ENCODE data around the gene SEMA7A.

The SEMA7A gene

GRCh38 chr15:74434263-74435136, 742 bp upstream of the SEMA7A start:
- H4K20me1 ChIP-seq (ENCODE audit: control insufficient read depth, insufficient read depth, low read depth, low read length): peaks cover 18% of the 10 kb centered on the region
- TF ChIP-seq, protein P1, sequence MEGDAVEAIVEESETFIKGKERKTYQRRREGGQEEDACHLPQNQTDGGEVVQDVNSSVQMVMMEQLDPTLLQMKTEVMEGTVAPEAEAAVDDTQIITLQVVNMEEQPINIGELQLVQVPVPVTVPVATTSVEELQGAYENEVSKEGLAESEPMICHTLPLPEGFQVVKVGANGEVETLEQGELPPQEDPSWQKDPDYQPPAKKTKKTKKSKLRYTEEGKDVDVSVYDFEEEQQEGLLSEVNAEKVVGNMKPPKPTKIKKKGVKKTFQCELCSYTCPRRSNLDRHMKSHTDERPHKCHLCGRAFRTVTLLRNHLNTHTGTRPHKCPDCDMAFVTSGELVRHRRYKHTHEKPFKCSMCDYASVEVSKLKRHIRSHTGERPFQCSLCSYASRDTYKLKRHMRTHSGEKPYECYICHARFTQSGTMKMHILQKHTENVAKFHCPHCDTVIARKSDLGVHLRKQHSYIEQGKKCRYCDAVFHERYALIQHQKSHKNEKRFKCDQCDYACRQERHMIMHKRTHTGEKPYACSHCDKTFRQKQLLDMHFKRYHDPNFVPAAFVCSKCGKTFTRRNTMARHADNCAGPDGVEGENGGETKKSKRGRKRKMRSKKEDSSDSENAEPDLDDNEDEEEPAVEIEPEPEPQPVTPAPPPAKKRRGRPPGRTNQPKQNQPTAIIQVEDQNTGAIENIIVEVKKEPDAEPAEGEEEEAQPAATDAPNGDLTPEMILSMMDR (IDR thresholded peaks at IDR 0.05; ENCODE audit: low read depth, low read length, poor library complexity, severe bottlenecking): no peak
- no peak; the same call in 1 of the 2 replicates for TF ChIP-seq EZH2phosphoT487 (IDR thresholded peaks at IDR 0.05; ENCODE audit: borderline replicate concordance, low read length)
- no peaks in the 10 kb centered on the region for H3K79me2 ChIP-seq (ENCODE audit: control insufficient read depth, low read length)
- H3K36me3 ChIP-seq (ENCODE audit: control insufficient read depth, low read length): no peaks in the 10 kb centered on the region
- H3K4me1 ChIP-seq (ENCODE audit: control insufficient read depth, low read length): peaks cover 16% of the 10 kb centered on the region
- peak overlapping the region; percentile 59 for H3K4me3 ChIP-seq (ENCODE audit: low read length)
- no peak overlapping the region for H3K27ac ChIP-seq (ENCODE audit: low read depth, low read length)
- H3K27me3 ChIP-seq (ENCODE audit: control insufficient read depth, low read length): peaks cover 85% of the 10 kb centered on the region
- H3K9me3 ChIP-seq (ENCODE audit: control insufficient read depth, insufficient read depth, low read length): no peaks in the 10 kb centered on the region
- H3K9me2 ChIP-seq (replicated peaks; ENCODE audit: control insufficient read depth, low read length): no peaks in the 10 kb centered on the region
- no peaks in the 10 kb centered on the region for H3F3A ChIP-seq (ENCODE audit: control insufficient read depth, insufficient read depth)
- peak overlapping the region; percentile 73 for H3K4me2 ChIP-seq (ENCODE audit: low read length)

DNA sequence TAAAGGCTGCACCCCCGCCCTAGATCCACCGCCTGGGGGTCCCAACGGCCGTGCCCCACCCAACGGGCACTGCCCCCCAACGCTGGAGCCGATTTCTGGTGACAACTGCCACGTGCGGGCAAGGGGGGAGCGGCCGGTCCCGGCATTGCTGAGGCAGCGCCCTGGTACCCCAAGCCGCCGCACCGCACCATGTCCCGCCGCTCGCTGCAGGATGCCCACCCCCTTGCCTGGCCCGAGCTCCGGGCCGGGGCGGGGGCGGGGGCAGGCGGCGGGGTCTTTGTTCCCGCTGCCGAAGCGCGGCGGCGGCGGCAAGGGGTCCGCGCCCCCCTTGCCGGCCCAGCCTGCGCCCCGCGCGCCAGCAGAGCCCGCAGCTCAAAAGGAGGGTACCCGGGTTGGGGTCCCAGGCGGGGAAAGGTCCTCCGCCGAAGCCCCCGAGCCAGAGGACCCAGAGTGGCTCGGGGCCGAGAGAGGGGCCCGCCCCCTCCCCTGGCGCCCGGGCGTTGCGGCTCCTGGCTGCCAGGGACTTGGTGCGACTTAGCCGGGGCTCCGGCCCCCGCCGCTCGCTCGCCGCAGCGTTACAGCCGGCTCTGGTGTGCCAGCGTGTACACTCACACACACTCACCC, 678 bp downstream of the SEMA7A start:
- peaks cover 21% of the 10 kb centered on the region for H4K20me1 ChIP-seq (ENCODE audit: control insufficient read depth, insufficient read depth, low read depth, low read length)
- peak overlapping the region; percentile 59 for H3K4me3 ChIP-seq (ENCODE audit: low read length)
- peaks cover 29% of the 10 kb centered on the region for H3K4me1 ChIP-seq (ENCODE audit: control insufficient read depth, low read length)
- peaks cover 91% of the 10 kb centered on the region for H3K27me3 ChIP-seq (ENCODE audit: control insufficient read depth, low read length)
- no peaks in the 10 kb centered on the region for H3K36me3 ChIP-seq (ENCODE audit: control insufficient read depth, low read length)
- H3K4me2 ChIP-seq (ENCODE audit: low read length): peak overlapping the region; percentile 73
- TF ChIP-seq, protein P1 (IDR thresholded peaks at IDR 0.05; ENCODE audit: low read depth, low read length, poor library complexity, severe bottlenecking): no peak
- TF ChIP-seq EZH2phosphoT487 (IDR thresholded peaks at IDR 0.05; ENCODE audit: borderline replicate concordance, low read length): peak; percentile 86; the same call in 1 of the 2 replicates
- H3K9me3 ChIP-seq (ENCODE audit: control insufficient read depth, insufficient read depth, low read length): no peaks in the 10 kb centered on the region
- no peaks in the 10 kb centered on the region for H3K79me2 ChIP-seq (ENCODE audit: control insufficient read depth, low read length)
- no peaks in the 10 kb centered on the region for H3F3A ChIP-seq (ENCODE audit: control insufficient read depth, insufficient read depth)
- H3K9me2 ChIP-seq (replicated peaks; ENCODE audit: control insufficient read depth, low read length): no peaks in the 10 kb centered on the region
- H3K27ac ChIP-seq (ENCODE audit: low read depth, low read length): no peak overlapping the region

- Histone ChIP-seq H3K4me3 (ENCODE audit: low read length) (no peak overlapping the region), H3K79me2 (ENCODE audit: control insufficient read depth, low read length) (no peaks in the 10 kb centered on the region), H3K9me2 (replicated peaks; ENCODE audit: control insufficient read depth, low read length) (no peaks in the 10 kb centered on the region), H3K27ac (ENCODE audit: low read depth, low read length) (no peak overlapping the region), H3K4me2 (ENCODE audit: low read length) (no peak overlapping the region), H3K27me3 (ENCODE audit: control insufficient read depth, low read length) (peaks cover 97% of the 10 kb centered on the region), H3F3A (ENCODE audit: control insufficient read depth, insufficient read depth) (no peaks in the 10 kb centered on the region), H3K36me3 (ENCODE audit: control insufficient read depth, low read length) (no peaks in the 10 kb centered on the region), H3K4me1 (ENCODE audit: control insufficient read depth, low read length) (peaks cover 29% of the 10 kb centered on the region), H3K9me3 (ENCODE audit: control insufficient read depth, insufficient read depth, low read length) (no peaks in the 10 kb centered on the region), H4K20me1 (ENCODE audit: control insufficient read depth, insufficient read depth, low read depth, low read length) (peaks cover 21% of the 10 kb centered on the region)
- peak; percentile 95; the same call in 1 of the 2 replicates for TF ChIP-seq EZH2phosphoT487 (IDR thresholded peaks at IDR 0.05; ENCODE audit: borderline replicate concordance, low read length)
- TF ChIP-seq, protein P1 (IDR thresholded peaks at IDR 0.05; ENCODE audit: low read depth, low read length, poor library complexity, severe bottlenecking): no peak
These were observed 1.3 kb downstream of the SEMA7A start for GRCh38 chr15:74432271-74432967.
